Esophagus muscularis mucosa (tissue), 3 donors: ENCODE measurements around the gene ZNF497.

ENCODE experiments used
- POLR2A ChIP-seq: fragments of 450-650 bp; IDR thresholded peaks from one replicate; pipeline ENCODE4 v1.6.1; 2017; ENCODE audit warnings: antibody characterized with exemption, moderate library complexity, mild to moderate bottlenecking, low read depth
- POLR2AphosphoS5 ChIP-seq, 2 donors: sonication (generic); formaldehyde crosslinking; IDR thresholded peaks; one replicate each; pipeline ENCODE4 v1.6.1; 2017; ENCODE audit warnings: antibody characterized with exemption in 2 of 2
- TF ChIP-seq, protein P1 (sequence below), 3 experiments: fragments of 200-600 bp in 2 of 3; fragments of 450-650 bp in 1 of 3; sonication (generic) in 2 of 3; IDR thresholded peaks; one replicate each; pipeline ENCODE4 v1.5.1; 2017 to 2019; ENCODE audit warnings: antibody characterized with exemption in 3 of 3, mild to moderate bottlenecking in 2 of 3, moderate library complexity in 1 of 3

DNA sequence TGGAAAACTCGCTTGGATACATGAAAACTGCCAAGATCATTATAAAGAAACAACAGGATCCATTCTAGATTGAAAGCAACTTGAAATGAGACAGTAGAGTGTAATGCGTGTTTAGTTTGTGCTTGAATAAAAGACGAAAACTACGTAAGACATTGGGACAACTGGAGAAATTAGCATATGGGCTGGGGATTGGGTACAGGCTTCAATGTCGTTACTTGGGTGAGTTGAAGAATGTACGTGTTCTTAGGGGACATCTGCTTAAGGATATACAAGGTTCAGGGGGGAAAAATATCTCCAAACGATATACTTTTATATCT lies 57.8 kb downstream of the ZNF497 start:
- TF ChIP-seq, protein P1, sequence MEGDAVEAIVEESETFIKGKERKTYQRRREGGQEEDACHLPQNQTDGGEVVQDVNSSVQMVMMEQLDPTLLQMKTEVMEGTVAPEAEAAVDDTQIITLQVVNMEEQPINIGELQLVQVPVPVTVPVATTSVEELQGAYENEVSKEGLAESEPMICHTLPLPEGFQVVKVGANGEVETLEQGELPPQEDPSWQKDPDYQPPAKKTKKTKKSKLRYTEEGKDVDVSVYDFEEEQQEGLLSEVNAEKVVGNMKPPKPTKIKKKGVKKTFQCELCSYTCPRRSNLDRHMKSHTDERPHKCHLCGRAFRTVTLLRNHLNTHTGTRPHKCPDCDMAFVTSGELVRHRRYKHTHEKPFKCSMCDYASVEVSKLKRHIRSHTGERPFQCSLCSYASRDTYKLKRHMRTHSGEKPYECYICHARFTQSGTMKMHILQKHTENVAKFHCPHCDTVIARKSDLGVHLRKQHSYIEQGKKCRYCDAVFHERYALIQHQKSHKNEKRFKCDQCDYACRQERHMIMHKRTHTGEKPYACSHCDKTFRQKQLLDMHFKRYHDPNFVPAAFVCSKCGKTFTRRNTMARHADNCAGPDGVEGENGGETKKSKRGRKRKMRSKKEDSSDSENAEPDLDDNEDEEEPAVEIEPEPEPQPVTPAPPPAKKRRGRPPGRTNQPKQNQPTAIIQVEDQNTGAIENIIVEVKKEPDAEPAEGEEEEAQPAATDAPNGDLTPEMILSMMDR (IDR thresholded peaks at IDR 0.05) = no peak
- TF ChIP-seq POLR2A = no peak
- no peak for TF ChIP-seq POLR2AphosphoS5 (IDR thresholded peaks at IDR 0.05)
